Mesendoderm (in vitro differentiated cells): ENCODE results near the gene PTCSC3. TPM values are rescaled to one million over a fixed set of nuclear protein-coding genes. Genes with fewer than 3 reads are reported as not detected.

Experiments used
- DNase-seq: peaks from one replicate; pipeline ENCODE4 v3.0.0; 2013
- H2AK5ac ChIP-seq: 2 replicates; pipeline ENCODE4 v1.6.1; 2013; ENCODE audit warnings: low read length, inconsistent platforms
- H2BK120ac ChIP-seq: 2 replicates; pipeline ENCODE4 v1.6.1; 2013; ENCODE audit warnings: low read depth, mild to moderate bottlenecking, low read length, moderate library complexity, mixed read lengths
- H2BK15ac ChIP-seq: replicated peaks from 2 replicates; pipeline ENCODE4 v1.6.1; 2013; ENCODE audit warnings: low read depth, mild to moderate bottlenecking, moderate library complexity
- H2BK5ac ChIP-seq: 2 replicates; pipeline ENCODE4 v1.6.1; 2013; ENCODE audit warnings: low read length, inconsistent platforms
- H3K18ac ChIP-seq: 2 replicates; pipeline ENCODE4 v1.6.1; 2013; ENCODE audit warnings: mild to moderate bottlenecking, low read length, mixed read lengths
- H3K23ac ChIP-seq: one replicate; pipeline ENCODE4 v1.6.1; 2013; ENCODE audit warnings: low read length
- H3K27ac ChIP-seq: 2 replicates; pipeline ENCODE4 v1.5.1; 2013; ENCODE audit warnings: low read depth, mild to moderate bottlenecking, inconsistent platforms, low read length, moderate library complexity
- H3K27me3 ChIP-seq: 2 replicates; pipeline ENCODE4 v1.6.1; 2013; ENCODE audit warnings: low read length, control low read depth, mild to moderate bottlenecking, inconsistent platforms; ENCODE audit not compliant: insufficient read depth, poor library complexity
- H3K36me3 ChIP-seq: 2 replicates; pipeline ENCODE4 v1.6.1; 2013; ENCODE audit warnings: low read length, inconsistent platforms; ENCODE audit not compliant: control insufficient read depth, insufficient read depth
- H3K4ac ChIP-seq: one replicate; pipeline ENCODE4 v1.6.1; 2013; ENCODE audit warnings: low read depth, mild to moderate bottlenecking, low read length, moderate library complexity
- H3K4me1 ChIP-seq: 2 replicates; pipeline ENCODE4 v1.6.1; 2013; ENCODE audit warnings: low read depth, low read length, inconsistent platforms; ENCODE audit not compliant: control insufficient read depth
- H3K4me2 ChIP-seq: 2 replicates; pipeline ENCODE4 v1.6.1; 2013; ENCODE audit warnings: low read length
- H3K4me3 ChIP-seq: 2 replicates; pipeline ENCODE4 v1.5.1; 2013; ENCODE audit warnings: mild to moderate bottlenecking, low read length
- H3K56ac ChIP-seq: one replicate; pipeline ENCODE4 v1.6.1; 2013; ENCODE audit warnings: low read length
- H3K79me1 ChIP-seq: 2 replicates; pipeline ENCODE4 v1.6.1; 2013; ENCODE audit warnings: low read length, inconsistent platforms
- H3K79me2 ChIP-seq: 2 replicates; pipeline ENCODE4 v1.6.1; 2013; ENCODE audit warnings: mild to moderate bottlenecking, low read length; ENCODE audit not compliant: control insufficient read depth, insufficient read depth
- H3K9ac ChIP-seq: 2 replicates; pipeline ENCODE4 v1.6.1; 2013; ENCODE audit warnings: low read length, inconsistent platforms
- H4K5ac ChIP-seq: one replicate; pipeline ENCODE4 v1.6.1; 2013; ENCODE audit warnings: low read length
- H4K8ac ChIP-seq: one replicate; pipeline ENCODE4 v1.6.1; 2013; ENCODE audit warnings: low read depth, mild to moderate bottlenecking, control low read depth, low read length, moderate library complexity
- WGBS: extraction: QIAGEN DNeasy Blood & Tissue Kit; methylation state at CpG from one replicate; pipeline ENCODE4 v1.1.7; 2013; ENCODE audit warnings: low lambda C conversion rate, missing lambda C conversion rate; ENCODE audit not compliant: insufficient coverage; ENCODE audit errors: extremely low coverage; 5-methylcytosine and 5-hydroxymethylcytosine counted together
- polyA plus RNA-seq, 2 experiments: library from polyadenylated mRNA; stranded (reverse); fragments of 200-250 nt; gene quantifications; one replicate each; pipeline ENCODE4 v1.2.3, GENCODE V29; 2013

The PTCSC3 gene
- not detected for polyA plus RNA-seq (2013, experiment 1 of 2)
- polyA plus RNA-seq (2013, experiment 2 of 2), result not detected

GRCh38 chr14:36176524-36176923 is at the start of gene PTCSC3:
Gene PTCSC3, minus strand, starts transcription at chr14:36176722.
- no peak within 1 kb of the TSS for H3K4me2 ChIP-seq
- DNase-seq, result no peak
- no peak within 1 kb of the TSS for H2AK5ac ChIP-seq
- no peak within 1 kb of the TSS for H3K4ac ChIP-seq
- H3K79me1 ChIP-seq, result no peaks in the 10 kb centered on the region
- H3K79me2 ChIP-seq, result no peaks in the 10 kb centered on the region
- H2BK5ac ChIP-seq, result no peak within 1 kb of the TSS
- no peak within 1 kb of the TSS for H3K4me3 ChIP-seq
- no peak within 1 kb of the TSS for H2BK120ac ChIP-seq
- H2BK15ac ChIP-seq, result no peak within 1 kb of the TSS
- H3K23ac ChIP-seq, result no peak within 1 kb of the TSS
- H4K8ac ChIP-seq, result no peak within 1 kb of the TSS
- no peak within 1 kb of the TSS for H4K5ac ChIP-seq
- H3K18ac ChIP-seq, result no peak within 1 kb of the TSS
- H3K36me3 ChIP-seq, result no peaks in the 10 kb centered on the region
- H3K27ac ChIP-seq, result no peak within 1 kb of the TSS
- H3K56ac ChIP-seq, result no peak within 1 kb of the TSS
- no peaks in the 10 kb centered on the region for H3K4me1 ChIP-seq
- no peak within 1 kb of the TSS for H3K9ac ChIP-seq
- no CpG with 5 or more reads among the region's 4 CpGs for WGBS
- no peaks in the 10 kb centered on the region for H3K27me3 ChIP-seq

DNA sequence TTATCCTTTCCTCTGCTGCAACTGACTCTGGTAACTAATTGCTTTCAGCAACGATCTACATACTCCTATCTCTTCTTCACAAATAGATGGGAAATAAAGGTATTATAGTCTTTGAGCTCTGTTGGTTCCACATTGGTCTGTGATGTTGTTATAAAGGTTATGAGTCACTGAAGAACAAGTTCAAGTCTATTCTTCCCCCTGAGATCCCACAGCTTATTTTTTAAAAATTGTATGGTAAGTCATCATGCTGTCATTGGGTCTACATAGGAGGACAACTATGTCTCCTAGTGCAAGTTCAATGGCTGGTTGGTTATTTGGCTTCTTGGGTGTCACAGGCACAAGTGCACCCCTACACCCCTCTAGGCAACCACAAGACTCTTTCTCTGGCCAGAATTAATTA is 49.6 kb upstream of the PTCSC3 start:
- no peak overlapping the region for H3K9ac ChIP-seq
- H3K79me1 ChIP-seq, result no peaks in the 10 kb centered on the region
- H3K18ac ChIP-seq, result no peak overlapping the region
- H3K79me2 ChIP-seq, result no peaks in the 10 kb centered on the region
- H3K4me2 ChIP-seq, result no peak overlapping the region
- H4K5ac ChIP-seq, result no peak overlapping the region
- H2BK5ac ChIP-seq, result no peak overlapping the region
- H3K27me3 ChIP-seq, result no peaks in the 10 kb centered on the region
- no peak overlapping the region for H3K4me3 ChIP-seq
- no peak overlapping the region for H2AK5ac ChIP-seq
- H2BK120ac ChIP-seq, result no peak overlapping the region
- no peak overlapping the region for H4K8ac ChIP-seq
- WGBS, result no CpG with 5 or more reads among the region's 1 CpG
- no peak overlapping the region for H3K23ac ChIP-seq
- H3K56ac ChIP-seq, result no peak overlapping the region
- DNase-seq, result no peak
- no peak overlapping the region for H3K27ac ChIP-seq
- no peak overlapping the region for H2BK15ac ChIP-seq
- H3K36me3 ChIP-seq, result no peaks in the 10 kb centered on the region
- no peaks in the 10 kb centered on the region for H3K4me1 ChIP-seq
- no peak overlapping the region for H3K4ac ChIP-seq

DNA sequence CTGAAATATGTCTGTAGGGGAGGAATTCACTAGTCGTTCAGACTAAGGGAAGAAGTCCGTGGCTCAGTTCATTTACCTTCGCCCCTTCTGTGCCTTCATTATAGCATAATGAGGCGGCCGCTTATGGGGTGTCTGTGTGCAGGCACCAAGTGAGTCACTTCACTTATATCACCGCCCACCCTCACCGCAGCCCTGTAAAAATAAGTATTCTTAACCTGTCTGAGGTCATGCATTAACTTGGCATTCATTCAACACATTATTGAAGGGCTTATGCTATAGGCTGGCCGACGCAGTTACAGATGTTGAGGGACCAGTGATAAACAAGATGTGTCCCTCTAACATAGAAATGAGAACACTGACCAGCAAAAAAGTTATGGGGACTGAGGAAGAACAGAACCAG is 47.7 kb upstream of the PTCSC3 start:
- no peak for DNase-seq
- H3K56ac ChIP-seq, result no peak overlapping the region
- H3K9ac ChIP-seq, result no peak overlapping the region
- H3K27me3 ChIP-seq, result no peaks in the 10 kb centered on the region
- no peak overlapping the region for H3K23ac ChIP-seq
- no peaks in the 10 kb centered on the region for H3K79me2 ChIP-seq
- no peak overlapping the region for H2AK5ac ChIP-seq
- no CpG with 5 or more reads among the region's 9 CpGs for WGBS
- no peak overlapping the region for H3K4me3 ChIP-seq
- no peak overlapping the region for H2BK5ac ChIP-seq
- H3K79me1 ChIP-seq, result no peaks in the 10 kb centered on the region
- H4K5ac ChIP-seq, result no peak overlapping the region
- no peak overlapping the region for H2BK120ac ChIP-seq
- no peaks in the 10 kb centered on the region for H3K36me3 ChIP-seq
- H3K27ac ChIP-seq, result no peak overlapping the region
- no peaks in the 10 kb centered on the region for H3K4me1 ChIP-seq
- no peak overlapping the region for H3K4me2 ChIP-seq
- H3K4ac ChIP-seq, result no peak overlapping the region
- no peak overlapping the region for H2BK15ac ChIP-seq
- no peak overlapping the region for H3K18ac ChIP-seq
- no peak overlapping the region for H4K8ac ChIP-seq

DNA sequence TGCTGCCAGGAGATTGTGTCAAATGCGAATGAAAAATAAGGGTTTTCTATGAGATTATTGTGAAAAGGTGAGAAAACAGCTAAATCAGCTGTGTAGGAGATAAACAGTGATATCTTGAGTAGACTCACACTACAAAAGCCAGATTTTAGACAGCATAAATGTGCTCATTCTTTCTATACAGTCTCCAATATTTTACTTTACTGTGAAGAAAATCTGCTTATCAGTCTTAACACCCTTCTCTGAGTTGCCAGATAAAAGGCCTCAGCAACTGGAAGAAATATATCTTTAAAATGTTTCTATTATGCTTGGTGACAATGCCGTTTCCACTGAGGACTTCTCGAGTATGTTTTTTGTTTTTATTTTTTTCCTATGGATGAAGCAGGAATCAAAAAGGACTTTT is 47.0 kb upstream of the PTCSC3 start:
- no CpG with 5 or more reads among the region's 3 CpGs for WGBS
- Histone ChIP-seq H3K27ac (no peak overlapping the region), H4K5ac (no peak overlapping the region), H3K4ac (no peak overlapping the region), H3K27me3 (no peaks in the 10 kb centered on the region), H2BK120ac (no peak overlapping the region), H3K23ac (no peak overlapping the region), H3K4me2 (no peak overlapping the region), H3K79me2 (no peaks in the 10 kb centered on the region), H4K8ac (no peak overlapping the region), H2BK15ac (no peak overlapping the region), H3K4me1 (no peaks in the 10 kb centered on the region), H3K4me3 (no peak overlapping the region), H2BK5ac (no peak overlapping the region), H3K79me1 (no peaks in the 10 kb centered on the region), H3K18ac (no peak overlapping the region), H3K9ac (no peak overlapping the region), H3K56ac (no peak overlapping the region), H2AK5ac (no peak overlapping the region), H3K36me3 (no peaks in the 10 kb centered on the region)
- DNase-seq, result no peak

DNA sequence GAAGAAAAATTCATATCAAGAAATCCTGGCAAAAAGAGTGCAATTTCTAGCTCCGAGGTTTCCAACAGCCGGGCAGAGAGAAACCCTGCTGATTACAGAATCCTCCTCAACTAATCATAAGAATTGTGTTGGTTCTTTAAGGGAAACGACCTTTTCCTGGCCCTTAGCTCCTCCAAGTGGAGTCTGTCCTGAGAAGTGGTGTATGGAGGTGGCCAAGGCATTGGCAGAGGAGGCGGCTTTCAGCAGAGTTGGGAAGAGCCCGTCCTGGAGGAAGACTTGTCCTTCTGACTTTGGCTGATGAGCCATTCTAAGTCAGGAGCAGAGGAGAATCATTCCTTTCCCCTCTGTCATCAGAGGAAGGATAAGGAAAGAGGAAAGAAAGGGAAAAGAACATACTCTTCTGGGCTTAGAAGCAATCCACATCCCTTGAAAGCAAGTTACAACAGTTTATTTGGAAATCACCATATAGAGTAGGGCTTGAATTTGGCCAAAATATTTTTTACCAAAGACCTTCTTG is 46.5 kb upstream of the PTCSC3 start:
- Histone ChIP-seq H3K4me1 (no peaks in the 10 kb centered on the region), H3K79me2 (no peaks in the 10 kb centered on the region), H3K9ac (no peak overlapping the region), H3K79me1 (no peaks in the 10 kb centered on the region), H3K27ac (no peak overlapping the region), H4K8ac (no peak overlapping the region), H3K36me3 (no peaks in the 10 kb centered on the region), H3K4me3 (no peak overlapping the region), H2AK5ac (no peak overlapping the region), H3K4me2 (no peak overlapping the region), H3K4ac (no peak overlapping the region), H4K5ac (no peak overlapping the region), H3K18ac (no peak overlapping the region), H3K23ac (no peak overlapping the region), H2BK120ac (no peak overlapping the region), H3K27me3 (no peaks in the 10 kb centered on the region), H2BK5ac (no peak overlapping the region), H2BK15ac (no peak overlapping the region), H3K56ac (no peak overlapping the region)
- WGBS, result no CpG with 5 or more reads among the region's 5 CpGs
- no peak for DNase-seq

- no peak overlapping the region for H3K56ac ChIP-seq
- no peaks in the 10 kb centered on the region for H3K27me3 ChIP-seq
- H3K4me3 ChIP-seq, result no peak overlapping the region
- H3K4me2 ChIP-seq, result no peak overlapping the region
- no peak overlapping the region for H4K5ac ChIP-seq
- no peak overlapping the region for H3K18ac ChIP-seq
- H4K8ac ChIP-seq, result no peak overlapping the region
- no peak overlapping the region for H2BK5ac ChIP-seq
- no peak overlapping the region for H2AK5ac ChIP-seq
- H2BK120ac ChIP-seq, result no peak overlapping the region
- no peak overlapping the region for H3K9ac ChIP-seq
- DNase-seq, result no peak
- H3K23ac ChIP-seq, result no peak overlapping the region
- no peak overlapping the region for H3K4ac ChIP-seq
- no peak overlapping the region for H2BK15ac ChIP-seq
- H3K79me1 ChIP-seq, result no peaks in the 10 kb centered on the region
- H3K4me1 ChIP-seq, result no peaks in the 10 kb centered on the region
- H3K36me3 ChIP-seq, result no peaks in the 10 kb centered on the region
- H3K79me2 ChIP-seq, result no peaks in the 10 kb centered on the region
- H3K27ac ChIP-seq, result no peak overlapping the region
These were observed 45.8 kb upstream of the PTCSC3 start for GRCh38 chr14:36222337-36222736.
